ENCODE data around the gene OPCML.

GRCh38 chr11:132396318-132396717, 1136.0 kb downstream of the OPCML start:
- TF ChIP-seq CTCF (IDR thresholded peaks at IDR 0.05) (no peak), POLR2AphosphoS5 (IDR thresholded peaks at IDR 0.05) (no peak)

Measured in esophagus muscularis mucosa (tissue), 3 donors.